Loucy (cell line): Measurements from ENCODE around the gene PIPOX.

ENCODE experiments used
- CTCF ChIP-seq: fragments of 200-600 bp; sonication (generic); conservative IDR thresholded peaks from 2 replicates; pipeline ENCODE4 v1.5.1; 2014; ENCODE audit warnings: mild to moderate bottlenecking, antibody characterized with exemption, low read length
- EZH2phosphoT487 ChIP-seq: fragments of 200-600 bp; IDR thresholded peaks from 2 replicates; pipeline ENCODE4 v1.6.1; 2018; ENCODE audit warnings: antibody characterized with exemption, mild to moderate bottlenecking, moderate library complexity, borderline replicate concordance

GRCh38 chr17:29073045-29073444 is 30.1 kb downstream of the PIPOX start:
- TF ChIP-seq CTCF (no peak), EZH2phosphoT487 (no peak)
